ENCODE measurements around the gene SUPT6H.

SUPT6H gene

GRCh38 chr17:28702026-28702751, 40.2 kb downstream of the SUPT6H start:
- DNase-seq = peak in 11 of 14 donors; percentile 32 to 81 (median 54)

DNA sequence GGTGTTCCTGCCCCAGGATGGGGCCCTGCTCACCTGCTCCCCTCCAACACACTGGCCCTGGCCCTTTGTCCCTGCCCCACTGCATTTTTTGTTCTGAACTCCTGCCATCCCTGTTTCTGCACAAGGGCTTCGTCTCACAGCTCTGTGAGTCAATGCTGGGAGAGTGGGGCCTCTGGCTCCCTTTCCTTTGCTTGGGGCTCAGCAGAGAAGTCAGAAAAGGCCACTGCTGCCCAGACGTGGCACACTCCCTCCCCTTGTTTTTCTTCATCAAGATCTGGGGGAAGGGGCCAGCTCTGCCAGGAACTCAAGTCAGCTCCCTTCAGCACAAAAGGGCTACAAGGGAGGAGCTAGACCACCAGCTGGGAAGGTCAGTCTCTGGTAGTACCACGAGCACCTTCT, 40.7 kb downstream of the SUPT6H start:
- peak in 1 of 14 donors; percentile 67 for DNase-seq

GRCh38 chr17:28703552-28704218, 41.7 kb downstream of the SUPT6H start:
- peak in 1 of 14 donors; percentile 22 for DNase-seq

GRCh38 chr17:28704219-28704858, 42.3 kb downstream of the SUPT6H start:
- DNase-seq = no peak

GRCh38 chr17:28705074-28705659, 43.2 kb downstream of the SUPT6H start:
- no peak for DNase-seq

DNA sequence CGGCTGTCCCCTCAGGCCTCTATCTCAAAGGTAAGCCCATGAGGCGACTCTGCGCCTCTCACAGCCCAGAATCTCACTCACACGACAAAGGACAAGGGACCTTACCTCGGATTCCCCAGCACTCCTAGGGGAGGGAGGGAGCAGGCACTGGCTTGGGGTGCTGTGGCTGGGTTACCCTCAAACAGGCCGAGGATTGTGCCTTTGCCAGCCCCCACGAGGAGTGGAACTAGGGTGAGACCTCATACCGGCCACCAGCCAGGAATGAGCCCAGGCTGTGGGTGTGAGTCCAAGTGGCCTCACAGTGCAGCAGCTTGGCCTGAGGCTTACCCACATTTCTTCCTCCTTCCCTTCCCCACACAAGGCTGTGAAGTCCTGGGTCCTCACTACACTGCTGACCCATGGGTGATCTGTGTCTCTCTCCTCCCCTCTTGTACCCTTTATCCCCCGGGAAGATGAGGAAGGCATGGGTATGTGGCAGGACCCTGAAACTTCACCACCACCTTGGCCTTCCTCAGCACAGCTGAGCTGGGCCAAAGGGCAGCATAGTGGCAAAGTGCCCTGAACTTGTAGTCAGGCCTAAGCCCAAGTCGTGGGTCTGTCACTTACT, 43.8 kb downstream of the SUPT6H start:
- DNase-seq = no peak

- DNase-seq = no peak
Observed at GRCh38 chr17:28706471-28707338, 44.7 kb downstream of the SUPT6H start.

DNA sequence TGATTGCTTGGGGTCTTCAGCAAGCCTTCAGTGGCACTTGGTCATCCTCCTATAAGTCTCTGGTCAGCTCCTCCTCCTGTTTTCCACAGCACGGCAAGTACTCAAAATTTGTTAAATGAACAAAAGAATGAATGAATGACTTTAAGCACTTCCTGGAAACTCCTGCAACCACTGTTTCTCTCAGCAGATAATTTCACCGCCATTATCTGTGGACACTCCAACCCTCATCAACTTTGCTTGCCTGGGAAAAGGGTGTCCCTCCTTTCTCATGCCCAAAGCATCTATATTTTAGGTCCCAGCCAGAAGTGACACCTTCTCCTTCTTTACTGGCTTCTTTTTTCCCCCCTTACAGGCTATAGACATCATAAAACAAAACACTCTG, 45.3 kb downstream of the SUPT6H start:
- no peak for DNase-seq

DNA sequence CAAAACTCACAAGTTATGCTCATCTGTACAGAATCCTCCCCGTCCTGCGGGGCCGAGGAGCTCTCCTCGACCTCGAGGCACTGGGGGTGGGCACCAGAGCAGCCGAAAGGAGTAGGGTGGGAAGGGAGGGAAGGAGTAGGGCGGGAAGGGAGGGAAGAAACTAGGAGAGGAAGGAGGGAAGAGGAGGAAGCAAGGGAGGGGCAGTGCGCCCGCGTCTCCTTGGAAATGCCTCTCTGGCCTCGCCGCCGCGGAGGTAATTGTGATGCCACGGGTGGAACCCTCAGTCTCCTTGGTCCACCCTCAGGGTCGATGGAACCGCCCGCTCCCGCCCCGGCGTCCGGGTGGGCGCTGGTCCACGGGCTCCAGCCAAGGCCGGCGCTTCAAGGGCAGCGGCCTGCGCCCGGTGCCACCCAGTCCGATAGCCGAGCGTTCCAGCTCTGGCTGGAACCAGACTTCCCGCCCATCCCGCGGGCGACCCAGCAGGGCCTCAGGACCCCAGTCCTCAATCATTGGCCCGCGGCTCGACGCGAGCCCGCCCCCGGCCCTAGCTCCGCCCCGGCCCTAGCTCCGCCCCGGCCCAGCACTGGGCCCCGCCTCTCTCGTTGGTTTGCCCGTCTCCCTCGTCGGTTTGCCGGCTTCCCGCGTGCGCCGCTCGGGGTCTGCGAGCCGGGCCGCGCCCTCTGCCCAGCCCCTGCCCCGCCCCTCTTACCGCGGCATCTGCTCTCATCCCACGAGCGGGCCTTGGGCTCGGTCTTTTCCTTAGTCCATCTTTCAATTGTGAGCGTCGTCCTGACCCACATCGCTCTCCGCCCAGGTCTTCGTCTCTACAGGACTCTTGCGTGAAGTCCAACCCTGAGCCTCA, 49.1 kb downstream of the SUPT6H start:
- peak in 13 of 14 donors; percentile 45 to 88 (median 81) for DNase-seq

DNA sequence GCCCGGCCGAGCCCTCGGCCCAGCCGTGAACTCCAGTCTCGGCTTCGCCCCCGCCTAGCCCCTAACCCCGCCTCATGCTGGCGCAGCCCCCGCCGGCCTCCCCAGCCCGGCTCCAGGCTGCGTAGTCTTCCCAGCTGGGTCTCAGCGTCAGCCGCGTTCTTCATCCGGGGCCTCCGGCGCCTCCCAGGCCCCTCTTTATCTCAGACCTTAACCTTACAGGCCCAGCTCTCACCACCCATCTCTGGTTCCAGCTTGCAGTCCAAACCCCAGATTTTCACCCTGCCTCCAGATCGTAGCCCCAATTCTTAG, 49.7 kb downstream of the SUPT6H start, which contains the start of gene PROCA1:
Gene PROCA1, minus strand, starts transcription at position 166 of the 309 bp plus-strand sequence. CDS start 228 bp downstream, outside the sequence.
- DNase-seq = no peak

- peak in 1 of 14 donors; percentile 33 for DNase-seq
Observed at GRCh38 chr17:28712032-28712704, 50.2 kb downstream of the SUPT6H start.

DNA sequence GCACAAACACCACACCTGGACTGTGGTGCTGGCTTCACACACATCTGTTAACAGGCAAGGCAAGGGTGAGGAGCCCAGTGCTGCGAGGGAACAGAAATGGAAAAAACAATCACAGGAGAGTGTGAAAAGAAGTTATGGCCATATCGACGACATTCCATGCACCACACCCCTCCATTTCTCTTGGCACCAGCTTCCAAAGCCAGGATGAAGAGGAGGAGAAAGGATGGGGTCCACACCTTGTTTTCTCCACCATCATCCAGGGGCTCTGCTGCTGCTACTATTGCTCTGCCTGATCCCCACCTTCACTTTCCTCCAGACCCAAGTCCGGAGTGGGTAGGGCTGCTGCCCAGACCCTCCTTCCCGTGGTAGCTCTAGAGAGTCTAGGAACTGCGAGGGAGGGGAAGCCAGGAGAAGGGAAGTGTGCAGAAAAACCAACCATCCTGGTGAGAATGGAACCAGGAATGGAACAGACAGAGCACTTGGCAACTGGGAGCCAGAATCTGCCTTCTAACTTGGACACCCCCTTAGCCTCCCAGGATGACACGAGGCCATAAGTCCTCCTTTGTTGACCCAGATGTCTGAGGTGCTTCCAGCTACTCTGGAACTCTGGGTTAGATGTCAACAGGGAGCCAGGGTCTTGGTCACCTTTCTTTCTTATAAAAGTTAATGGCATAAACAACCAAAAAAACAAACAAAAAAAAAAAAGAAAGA, 50.9 kb downstream of the SUPT6H start:
- no peak for DNase-seq

DNA sequence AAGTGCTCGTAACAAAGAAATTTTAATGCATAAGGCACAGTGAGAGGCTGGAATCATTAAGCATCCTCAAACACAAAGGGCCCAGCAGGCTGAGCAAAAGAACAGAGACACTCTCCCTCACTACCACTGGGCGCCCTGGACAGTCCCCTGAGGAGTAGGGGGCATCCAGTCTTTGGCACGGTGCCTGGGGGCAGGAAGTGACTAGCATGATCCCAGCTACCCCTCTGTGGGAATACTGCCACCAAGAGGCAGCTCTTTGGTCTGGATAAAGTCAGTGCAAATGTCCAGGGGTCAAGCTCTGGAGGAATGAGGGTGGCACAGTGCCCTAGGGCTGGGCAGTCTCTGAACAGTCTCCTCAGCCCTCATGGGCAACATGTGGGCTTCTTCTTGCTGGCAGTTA, 52.3 kb downstream of the SUPT6H start:
- DNase-seq = no peak

DNA sequence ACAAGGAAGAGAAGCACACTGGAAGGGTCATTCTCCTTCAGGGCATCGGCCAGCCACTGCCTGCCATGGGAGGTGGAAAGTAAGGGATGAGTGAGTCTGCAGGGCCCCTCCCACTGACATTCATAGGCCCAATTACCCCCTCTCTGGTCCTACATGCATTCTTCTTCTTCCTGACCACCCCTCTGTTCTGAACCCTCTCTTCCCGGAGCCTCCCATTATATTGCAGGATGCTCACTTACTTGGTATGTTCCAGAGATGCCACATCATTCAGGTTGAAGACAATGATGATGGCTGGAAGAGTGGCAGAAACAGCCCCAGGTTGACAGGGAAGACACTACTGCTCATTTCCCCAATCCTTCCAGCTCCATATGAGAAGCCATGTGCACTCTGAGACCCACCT, 53.2 kb downstream of the SUPT6H start:
- no peak for DNase-seq

DNA sequence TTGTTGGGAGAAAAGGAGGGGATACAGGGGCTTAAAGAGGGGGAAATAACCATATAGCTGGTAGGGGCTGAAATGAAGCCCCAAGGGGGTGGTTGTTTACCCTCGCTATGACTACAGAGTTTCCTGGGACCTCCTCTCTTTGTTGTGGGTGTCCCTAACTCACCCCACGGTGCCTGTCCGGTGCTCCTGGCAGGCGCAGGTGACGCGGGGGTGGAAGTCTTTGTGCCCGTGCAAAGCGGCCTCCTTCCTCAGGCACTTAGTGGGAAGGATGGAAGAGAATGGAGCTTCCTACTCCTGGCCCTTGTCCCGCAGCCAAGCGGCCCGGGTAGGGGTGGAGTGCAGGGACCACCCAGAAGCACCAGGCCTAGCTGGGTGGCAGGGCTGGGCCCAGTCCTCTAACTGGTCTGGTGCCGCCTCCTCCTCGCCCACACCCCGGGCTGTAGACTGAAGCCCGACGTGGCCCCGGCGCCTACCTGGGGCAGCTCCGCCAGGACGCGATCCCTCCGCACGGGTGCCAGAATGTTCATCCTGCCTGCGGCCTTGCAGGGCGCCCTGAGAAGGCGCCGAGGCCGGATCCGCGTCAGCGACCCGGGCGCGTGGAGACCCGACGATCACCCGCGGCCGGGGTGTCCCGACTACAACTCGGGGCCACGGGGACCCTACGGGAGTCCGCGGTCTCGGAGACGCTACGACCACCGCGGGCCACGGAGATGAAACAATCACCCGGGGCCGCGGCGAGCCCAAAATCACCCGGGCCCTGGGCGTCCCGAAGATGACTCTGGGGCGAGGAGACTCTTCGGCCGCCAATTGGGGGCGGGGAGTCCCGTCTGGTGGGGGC, 55.0 kb downstream of the SUPT6H start:
- no peak for DNase-seq

DNA sequence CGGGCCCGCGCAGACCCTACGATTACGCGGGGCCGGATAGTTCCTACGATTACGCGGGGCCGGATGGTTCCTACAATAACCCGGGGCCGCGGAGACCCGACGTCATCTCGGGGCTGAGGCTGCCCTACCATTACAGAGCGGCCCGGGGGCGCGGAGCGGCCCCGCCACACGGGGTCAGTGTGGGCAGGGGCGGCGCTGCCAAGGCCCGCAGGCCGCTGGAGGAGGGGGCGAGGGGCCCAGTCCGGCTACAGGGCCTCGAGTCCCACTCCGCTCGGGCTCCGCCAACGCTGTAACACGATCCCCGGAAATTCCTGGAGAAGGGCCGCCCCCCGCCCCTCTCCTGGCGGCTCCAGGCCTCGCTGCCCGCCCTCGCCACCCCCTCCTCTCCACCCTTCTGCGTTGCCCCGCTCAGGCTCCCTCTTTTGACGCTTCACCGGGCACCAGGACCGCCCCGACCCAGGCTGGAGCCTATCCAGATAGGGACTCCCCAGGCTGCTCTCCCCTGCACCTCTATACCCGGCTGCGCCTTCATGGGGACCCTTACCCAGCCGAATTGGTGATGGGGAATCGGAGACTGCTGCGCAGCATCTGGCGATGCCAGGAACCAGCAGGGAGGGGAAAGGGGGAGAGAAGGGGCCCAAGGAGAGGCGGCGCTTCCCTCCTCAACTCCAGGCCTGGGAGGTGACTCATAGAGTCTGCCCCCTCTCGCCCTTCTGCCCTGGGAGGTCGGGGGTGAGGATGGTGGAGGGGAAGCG, 55.8 kb downstream of the SUPT6H start, which contains the start of gene RAB34:
Gene RAB34, minus strand, starts transcription at position 291 of the 755 bp plus-strand sequence. CDS start 602 bp downstream, outside the sequence.
- peak in 10 of 14 donors; percentile 15 to 86 (median 52) for DNase-seq

DNA sequence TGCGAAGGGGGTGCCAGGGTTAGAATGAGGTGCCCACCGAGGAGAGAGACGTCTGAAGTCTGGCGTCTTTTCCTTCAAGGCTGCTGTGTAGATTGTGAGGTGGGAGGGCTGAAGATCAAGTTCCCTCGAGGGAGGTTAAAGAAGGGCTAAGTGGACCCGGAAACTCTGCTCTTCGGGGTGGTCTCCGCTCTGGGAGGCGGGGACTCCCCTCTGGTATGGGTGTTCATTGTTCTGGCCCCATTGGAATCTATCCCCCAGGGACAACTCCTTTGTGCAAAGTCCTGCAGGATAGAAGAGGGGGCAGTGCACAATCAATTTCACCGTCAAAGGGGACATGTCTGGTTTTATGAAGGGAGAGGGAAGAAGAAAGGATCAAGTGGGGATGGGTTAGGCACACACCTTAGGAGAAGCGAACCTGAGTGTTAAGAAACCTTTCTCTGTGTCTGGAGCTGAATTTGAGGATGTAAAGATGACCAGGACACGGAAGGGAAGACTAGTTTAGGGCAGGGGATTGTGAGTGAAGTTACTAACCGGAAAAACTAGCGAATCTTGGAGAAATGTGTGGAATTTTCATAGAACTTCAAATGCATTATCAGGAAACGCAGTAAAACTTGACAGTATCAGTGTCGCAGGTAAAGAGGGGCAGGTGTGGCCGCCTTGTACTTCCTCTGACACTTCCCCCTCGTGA, 56.5 kb downstream of the SUPT6H start:
- no peak for DNase-seq

Data from C1 segment of cervical spinal cord (tissue), 14 donors.